PC-3 (cell line): ENCODE results near the gene ZNF438. TPM values are rescaled to one million over a fixed set of nuclear protein-coding genes. Genes with fewer than 3 reads are reported as not detected.

Experiments used
- ATAC-seq: fragments of 200-7000 bp; cut with Tn5 transposase; 2 replicates; pipeline ENCODE4 v1.9.1; 2020; ENCODE audit warnings: mild to moderate bottlenecking, moderate library complexity
- BruUV-seq: library from RNA; stranded (reverse); fragments of 400-500 nt; replicated peaks from 2 replicates; lab custom pipeline; 2021; lab: Mats Ljungman, UMichigan
- CTCF ChIA-PET: fragments of 300-600 bp; sonication (Branson Sonifier 250); formaldehyde crosslinking; loops from one replicate; lab custom pipeline; 2022; ENCODE audit warnings: antibody characterized with exemption; lab: Charles Lee
- POLR2A ChIA-PET: fragments of 300-600 bp; sonication (Branson Sonifier 250); formaldehyde crosslinking; loops from one replicate; lab custom pipeline; 2022; ENCODE audit warnings: antibody characterized with exemption; ENCODE audit not compliant: unreplicated experiment; lab: Charles Lee
- DNase-seq: peaks from one replicate; pipeline ENCODE4 v3.0.0-alpha.2; 2015
- H2AFZ ChIP-seq: fragments of 300-600 bp; sonication (generic); 2 replicates; pipeline ENCODE4 v1.6.0; 2016; ENCODE audit warnings: antibody characterized with exemption, low read length
- H3F3A ChIP-seq: fragments of 300-600 bp; sonication (generic); one replicate; pipeline ENCODE4 v1.6.0; 2017; ENCODE audit warnings: antibody characterized with exemption, low read length, control low read depth, mild to moderate bottlenecking; ENCODE audit not compliant: unreplicated experiment
- H3K27ac ChIP-seq: fragments of 300-600 bp; sonication (generic); 2 replicates; pipeline ENCODE4 v1.5.1; 2016; ENCODE audit warnings: mild to moderate bottlenecking, low read length
- H3K27me3 ChIP-seq: fragments of 300-600 bp; sonication (generic); 2 replicates; pipeline ENCODE4 v1.6.1; 2016; ENCODE audit warnings: low read length, mixed read lengths
- H3K36me3 ChIP-seq: fragments of 300-600 bp; sonication (generic); 2 replicates; pipeline ENCODE4 v1.6.1; 2016; ENCODE audit warnings: low read depth, mixed run types, low read length, mixed read lengths
- H3K4me1 ChIP-seq: fragments of 300-600 bp; sonication (generic); 2 replicates; pipeline ENCODE4 v1.5.1; 2016; ENCODE audit warnings: low read length; ENCODE audit not compliant: insufficient read depth
- H3K4me2 ChIP-seq: fragments of 300-600 bp; sonication (generic); 2 replicates; pipeline ENCODE4 v1.6.0; 2016; ENCODE audit warnings: low read length
- H3K4me3 ChIP-seq: fragments of 300-600 bp; sonication (generic); 2 replicates; pipeline ENCODE4 v1.5.1; 2016; ENCODE audit warnings: mild to moderate bottlenecking, low read length, mixed read lengths
- H3K79me2 ChIP-seq: fragments of 300-600 bp; sonication (generic); 2 replicates; pipeline ENCODE4 v1.6.1; 2017; ENCODE audit warnings: low read length, mixed read lengths
- H3K9ac ChIP-seq: fragments of 300-600 bp; sonication (generic); 2 replicates; pipeline ENCODE4 v1.6.0; 2016; ENCODE audit warnings: mild to moderate bottlenecking, low read length
- H3K9me2 ChIP-seq: fragments of 300-600 bp; sonication (generic); replicated peaks from 2 replicates; pipeline ENCODE4 v1.6.1; 2016; ENCODE audit warnings: mixed run types, low read length, mixed read lengths
- H3K9me3 ChIP-seq: fragments of 300-600 bp; sonication (generic); 2 replicates; pipeline ENCODE4 v1.6.1; 2016; ENCODE audit warnings: low read length, mixed read lengths
- H4K20me1 ChIP-seq: fragments of 300-600 bp; sonication (generic); 2 replicates; pipeline ENCODE4 v1.6.1; 2016; ENCODE audit warnings: low read length, mixed read lengths
- EZH2 ChIP-seq: fragments of 300-600 bp; sonication (generic); IDR thresholded peaks from one replicate; pipeline ENCODE4 v1.6.1; 2017; ENCODE audit warnings: antibody characterized with exemption, mild to moderate bottlenecking, low read length; ENCODE audit not compliant: unreplicated experiment
- EZH2phosphoT487 ChIP-seq: fragments of 300-600 bp; sonication (generic); IDR thresholded peaks from 2 replicates; pipeline ENCODE4 v1.6.1; 2018; ENCODE audit warnings: mild to moderate bottlenecking, antibody characterized with exemption, low read length, borderline replicate concordance
- intact Hi-C: fragments of 100-400 bp; cut with micrococcal nuclease; formaldehyde crosslinking; loops from 2 replicates; pipeline ENCODE4 v1.9.0; 2023
- total RNA-seq: library from RNA; depleted of rRNA; stranded (reverse); fragments of >200 nt; gene quantifications from 2 replicates; pipeline ENCODE4 v1.2.3, GENCODE V29; 2014
- TF ChIP-seq, protein P1 (sequence below): fragments of 300-600 bp; sonication (generic); conservative IDR thresholded peaks from 2 replicates; pipeline ENCODE4 v1.5.1; 2017; ENCODE audit warnings: antibody characterized with exemption, low read depth, mild to moderate bottlenecking, low read length

The ZNF438 gene
- total RNA-seq, 1 experiment from 2014 or later = 0.98 TPM

- no peak overlapping the region for H3K9ac ChIP-seq
- no peak overlapping the region for H3K4me3 ChIP-seq
- H2AFZ ChIP-seq = no peak overlapping the region
- no peaks in the 10 kb centered on the region for H3K27me3 ChIP-seq
- no TSS peak for BruUV-seq
- TF ChIP-seq EZH2 = no peak
- no peak for TF ChIP-seq EZH2phosphoT487
- peaks cover 7% of the 10 kb centered on the region; the same call in 1 of the 2 replicates for H3K4me1 ChIP-seq
- ChIA-PET CTCF (no interaction called here), POLR2A (no interaction called here)
- no peaks in the 10 kb centered on the region for H3F3A ChIP-seq
- ATAC-seq (no peak), DNase-seq (no peak)
- H3K79me2 ChIP-seq = no peaks in the 10 kb centered on the region
- H4K20me1 ChIP-seq = no peaks in the 10 kb centered on the region
- no peak overlapping the region for H3K4me2 ChIP-seq
- intact Hi-C loops = no loop called here
- H3K36me3 ChIP-seq = no peaks in the 10 kb centered on the region
- no peaks in the 10 kb centered on the region for H3K9me2 ChIP-seq
- H3K9me3 ChIP-seq = no peaks in the 10 kb centered on the region
- no peak overlapping the region for H3K27ac ChIP-seq
These were observed 212.1 kb downstream of the ZNF438 start for GRCh38 chr10:30819341-30820181.

GRCh38 chr10:30818854-30819253, 212.8 kb downstream of the ZNF438 start:
- Histone ChIP-seq H3K27me3 (no peaks in the 10 kb centered on the region), H3F3A (no peaks in the 10 kb centered on the region), H3K4me3 (no peak overlapping the region), H3K27ac (no peak overlapping the region), H3K79me2 (no peaks in the 10 kb centered on the region), H2AFZ (no peak overlapping the region), H3K9me2 (no peaks in the 10 kb centered on the region), H3K4me1 (peaks cover 14% of the 10 kb centered on the region), H3K9ac (no peak overlapping the region), H4K20me1 (no peaks in the 10 kb centered on the region), H3K36me3 (no peaks in the 10 kb centered on the region), H3K9me3 (no peaks in the 10 kb centered on the region), H3K4me2 (no peak overlapping the region)
- POLR2A ChIA-PET = no interaction called here
- DNase-seq (no peak), ATAC-seq (no peak)
- CTCF ChIA-PET = no interaction called here
- no peak for TF ChIP-seq EZH2
- TF ChIP-seq EZH2phosphoT487 = no peak
- TF ChIP-seq, protein P1, sequence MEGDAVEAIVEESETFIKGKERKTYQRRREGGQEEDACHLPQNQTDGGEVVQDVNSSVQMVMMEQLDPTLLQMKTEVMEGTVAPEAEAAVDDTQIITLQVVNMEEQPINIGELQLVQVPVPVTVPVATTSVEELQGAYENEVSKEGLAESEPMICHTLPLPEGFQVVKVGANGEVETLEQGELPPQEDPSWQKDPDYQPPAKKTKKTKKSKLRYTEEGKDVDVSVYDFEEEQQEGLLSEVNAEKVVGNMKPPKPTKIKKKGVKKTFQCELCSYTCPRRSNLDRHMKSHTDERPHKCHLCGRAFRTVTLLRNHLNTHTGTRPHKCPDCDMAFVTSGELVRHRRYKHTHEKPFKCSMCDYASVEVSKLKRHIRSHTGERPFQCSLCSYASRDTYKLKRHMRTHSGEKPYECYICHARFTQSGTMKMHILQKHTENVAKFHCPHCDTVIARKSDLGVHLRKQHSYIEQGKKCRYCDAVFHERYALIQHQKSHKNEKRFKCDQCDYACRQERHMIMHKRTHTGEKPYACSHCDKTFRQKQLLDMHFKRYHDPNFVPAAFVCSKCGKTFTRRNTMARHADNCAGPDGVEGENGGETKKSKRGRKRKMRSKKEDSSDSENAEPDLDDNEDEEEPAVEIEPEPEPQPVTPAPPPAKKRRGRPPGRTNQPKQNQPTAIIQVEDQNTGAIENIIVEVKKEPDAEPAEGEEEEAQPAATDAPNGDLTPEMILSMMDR = no peak
- intact Hi-C loops = no loop called here
- BruUV-seq = no TSS peak

DNA sequence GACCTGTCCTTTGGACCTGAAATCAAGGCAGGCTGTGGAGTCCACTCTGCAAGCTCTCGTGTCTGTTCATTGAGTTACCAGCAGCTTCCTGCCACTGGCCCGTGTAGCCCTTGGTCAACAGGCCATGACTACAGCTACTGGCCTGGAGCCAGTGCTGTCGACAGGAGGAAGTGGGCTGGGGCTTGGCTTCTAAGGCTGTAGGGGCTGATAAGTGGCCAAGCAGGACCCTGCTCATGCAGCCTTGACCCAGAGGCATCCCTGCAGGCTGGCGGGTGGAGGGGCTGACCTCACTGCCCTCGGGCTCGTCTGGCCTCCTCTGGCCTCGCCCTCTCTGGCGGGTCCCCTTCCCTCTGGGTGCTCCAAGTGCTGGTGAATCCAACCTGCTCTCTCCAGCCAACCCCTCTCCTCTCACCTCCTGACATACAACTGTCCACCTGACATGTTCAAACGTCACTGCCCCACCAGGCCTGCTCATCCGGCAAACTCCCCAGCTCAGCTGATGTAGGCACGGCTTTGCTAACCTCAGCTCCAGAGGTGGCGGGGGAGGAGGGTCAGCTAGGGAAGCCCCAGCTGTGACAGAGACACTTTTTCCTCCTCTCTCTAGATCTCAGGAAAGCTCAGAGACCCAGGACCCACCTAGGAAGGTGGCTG, 213.5 kb downstream of the ZNF438 start:
- Histone ChIP-seq H3F3A (no peaks in the 10 kb centered on the region), H3K79me2 (no peaks in the 10 kb centered on the region), H3K9me2 (no peaks in the 10 kb centered on the region), H3K4me1 (peaks cover 19% of the 10 kb centered on the region), H3K4me2 (no peak overlapping the region), H3K9me3 (no peaks in the 10 kb centered on the region), H3K9ac (no peak overlapping the region), H3K4me3 (no peak overlapping the region), H4K20me1 (no peaks in the 10 kb centered on the region), H3K27ac (no peak overlapping the region), H3K36me3 (no peaks in the 10 kb centered on the region), H3K27me3 (no peaks in the 10 kb centered on the region), H2AFZ (no peak overlapping the region)
- ChIA-PET CTCF (no interaction called here), POLR2A (no interaction called here)
- no TSS peak for BruUV-seq
- ATAC-seq (no peak), DNase-seq (peak; percentile 12)
- TF ChIP-seq, protein P1 = no peak
- no peak for TF ChIP-seq EZH2
- TF ChIP-seq EZH2phosphoT487 = no peak
- intact Hi-C loops = no loop called here
